GM12801 (cell line): ENCODE data around the gene TBXAS1.

Experiments
- TF ChIP-seq, protein P1 (sequence below): IDR thresholded peaks from one replicate; pipeline ENCODE4 v1.5.1; 2011; ENCODE audit warnings: control low read depth; ENCODE audit not compliant: insufficient read length; ENCODE audit errors: extremely low read depth

Gene TBXAS1

DNA sequence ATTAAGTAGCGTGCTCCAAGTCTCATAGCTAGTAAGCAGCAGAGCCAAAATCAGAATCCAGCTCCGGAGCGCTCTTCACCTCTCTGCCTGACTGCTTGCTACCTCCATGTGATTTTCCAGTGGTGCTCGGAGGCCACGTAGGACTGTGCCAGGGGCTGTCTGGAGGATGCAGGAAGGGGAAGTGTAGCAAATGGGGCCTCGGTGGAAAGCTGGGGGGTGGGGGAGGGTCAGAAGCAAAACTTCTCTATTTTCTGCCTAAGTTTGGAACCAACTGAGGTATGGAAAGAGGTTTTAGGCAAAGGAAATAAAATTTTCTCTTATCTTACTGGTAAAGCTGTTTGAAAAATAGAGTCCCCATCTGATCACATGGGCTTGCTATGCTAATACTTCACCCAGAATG lies 108.7 kb downstream of the TBXAS1 start:
- TF ChIP-seq, protein P1, sequence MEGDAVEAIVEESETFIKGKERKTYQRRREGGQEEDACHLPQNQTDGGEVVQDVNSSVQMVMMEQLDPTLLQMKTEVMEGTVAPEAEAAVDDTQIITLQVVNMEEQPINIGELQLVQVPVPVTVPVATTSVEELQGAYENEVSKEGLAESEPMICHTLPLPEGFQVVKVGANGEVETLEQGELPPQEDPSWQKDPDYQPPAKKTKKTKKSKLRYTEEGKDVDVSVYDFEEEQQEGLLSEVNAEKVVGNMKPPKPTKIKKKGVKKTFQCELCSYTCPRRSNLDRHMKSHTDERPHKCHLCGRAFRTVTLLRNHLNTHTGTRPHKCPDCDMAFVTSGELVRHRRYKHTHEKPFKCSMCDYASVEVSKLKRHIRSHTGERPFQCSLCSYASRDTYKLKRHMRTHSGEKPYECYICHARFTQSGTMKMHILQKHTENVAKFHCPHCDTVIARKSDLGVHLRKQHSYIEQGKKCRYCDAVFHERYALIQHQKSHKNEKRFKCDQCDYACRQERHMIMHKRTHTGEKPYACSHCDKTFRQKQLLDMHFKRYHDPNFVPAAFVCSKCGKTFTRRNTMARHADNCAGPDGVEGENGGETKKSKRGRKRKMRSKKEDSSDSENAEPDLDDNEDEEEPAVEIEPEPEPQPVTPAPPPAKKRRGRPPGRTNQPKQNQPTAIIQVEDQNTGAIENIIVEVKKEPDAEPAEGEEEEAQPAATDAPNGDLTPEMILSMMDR: no peak

DNA sequence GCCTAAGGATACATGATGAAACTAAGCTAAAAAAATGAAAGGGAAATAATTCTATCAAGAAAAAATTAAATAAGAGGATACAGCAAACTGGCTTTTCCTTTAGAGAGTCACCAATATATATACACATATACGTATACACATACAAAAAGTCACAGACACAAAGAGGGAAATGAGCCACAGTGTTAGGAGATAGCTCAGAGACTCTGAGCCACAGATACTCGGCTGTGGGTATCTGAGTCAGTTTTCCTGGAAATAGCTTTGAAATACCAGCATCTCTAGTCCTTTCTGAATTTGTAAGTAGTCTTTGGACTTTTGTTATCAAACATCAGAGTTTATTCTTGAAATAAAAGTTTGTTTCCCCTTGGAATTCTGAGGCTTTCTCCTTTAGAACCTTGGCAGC lies 111.8 kb downstream of the TBXAS1 start:
- TF ChIP-seq, protein P1: no peak

DNA sequence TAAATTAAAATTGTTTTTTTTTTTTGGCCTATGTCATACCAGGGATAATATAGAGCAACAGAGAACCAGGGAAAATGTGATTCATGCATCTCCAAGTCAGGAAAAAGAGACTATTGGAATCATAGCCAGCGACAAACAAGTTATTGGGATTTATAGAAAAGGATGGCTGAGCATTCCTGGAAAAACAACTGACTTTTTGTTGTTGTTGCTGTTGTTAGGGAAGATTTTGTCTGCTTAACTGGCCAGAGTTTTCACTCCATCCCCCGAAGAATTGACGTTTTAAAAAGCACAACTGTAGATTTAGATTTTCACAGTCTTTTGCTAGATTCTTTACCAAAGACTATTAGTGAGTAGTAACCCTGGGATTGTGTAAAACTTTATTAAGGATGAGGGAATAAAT lies 112.4 kb downstream of the TBXAS1 start:
- TF ChIP-seq, protein P1: no peak

DNA sequence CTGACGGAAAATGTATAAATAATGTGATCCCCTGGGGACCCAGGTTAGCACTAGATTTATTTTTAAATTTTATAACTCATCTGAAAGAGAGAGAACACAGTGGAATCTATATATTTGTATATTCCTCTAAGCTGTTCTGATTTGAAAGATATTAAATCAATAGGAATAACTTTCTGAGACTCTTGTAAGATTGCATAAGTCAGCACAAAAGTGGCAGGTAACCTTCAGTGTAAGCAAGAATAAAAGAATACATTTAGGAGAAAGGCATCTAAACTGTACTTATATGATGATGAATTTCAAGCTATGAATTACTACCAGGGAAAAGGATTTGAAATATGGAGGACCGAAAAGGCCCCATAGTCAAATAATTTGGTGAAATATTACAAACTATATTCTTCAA lies 112.8 kb downstream of the TBXAS1 start:
- TF ChIP-seq, protein P1: no peak

DNA sequence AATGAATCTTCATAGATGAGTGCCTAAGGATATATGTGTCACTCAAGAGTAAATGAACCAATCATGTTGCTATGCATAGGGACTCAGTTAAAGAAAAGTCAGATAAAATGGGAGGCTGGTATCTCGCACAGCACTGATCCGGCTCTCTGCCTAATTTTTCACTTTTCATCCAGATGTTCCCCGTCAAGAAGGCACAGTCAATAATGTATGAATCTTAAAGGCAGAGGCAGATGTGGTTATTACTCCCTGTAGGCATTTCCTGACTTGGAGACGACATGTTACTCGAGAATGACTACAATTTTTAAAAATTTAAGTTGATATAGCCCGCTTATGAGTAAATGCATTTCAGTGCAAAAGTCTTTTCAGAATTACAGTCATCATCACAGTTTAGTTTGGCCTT lies 113.6 kb downstream of the TBXAS1 start:
- TF ChIP-seq, protein P1: no peak

DNA sequence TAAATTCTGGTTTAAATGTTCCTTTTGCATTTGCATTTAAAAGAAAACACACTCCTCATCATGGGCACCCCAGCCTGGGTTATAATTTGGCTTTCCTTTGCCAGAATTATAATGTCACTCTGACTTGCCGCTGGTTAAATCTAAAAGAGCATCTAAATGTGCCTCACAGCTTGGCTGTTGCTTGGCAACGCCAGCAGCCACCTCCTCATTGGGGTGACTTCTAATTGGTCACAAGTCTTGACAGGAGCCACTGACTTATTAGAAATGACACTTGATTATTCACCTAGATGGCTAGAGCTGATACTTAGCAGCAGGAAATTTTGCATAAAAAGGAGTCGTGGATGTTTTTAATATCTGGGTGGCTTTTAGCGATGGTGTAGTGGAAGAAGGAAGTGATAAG lies 114.3 kb downstream of the TBXAS1 start:
- TF ChIP-seq, protein P1: no peak

DNA sequence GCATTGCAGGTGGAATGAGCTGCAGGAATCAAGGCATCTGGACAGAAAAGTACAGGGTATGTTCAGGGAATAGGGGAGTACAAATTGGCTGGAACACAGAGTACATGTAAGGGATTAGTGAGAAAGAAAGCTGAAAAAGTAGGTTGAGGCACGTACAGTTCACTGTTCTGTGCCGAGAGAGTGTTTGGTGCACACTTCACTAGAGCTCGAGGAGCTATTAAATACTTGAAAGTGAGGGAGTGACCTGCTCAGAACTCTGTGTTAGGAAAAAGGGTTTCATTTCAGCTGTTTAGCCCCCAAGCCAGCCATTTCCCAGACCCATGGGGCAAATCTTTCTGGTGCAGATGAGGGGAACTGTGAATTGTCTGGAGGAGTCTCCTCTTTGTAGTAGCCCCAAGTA lies 115.2 kb downstream of the TBXAS1 start:
- TF ChIP-seq, protein P1: no peak

DNA sequence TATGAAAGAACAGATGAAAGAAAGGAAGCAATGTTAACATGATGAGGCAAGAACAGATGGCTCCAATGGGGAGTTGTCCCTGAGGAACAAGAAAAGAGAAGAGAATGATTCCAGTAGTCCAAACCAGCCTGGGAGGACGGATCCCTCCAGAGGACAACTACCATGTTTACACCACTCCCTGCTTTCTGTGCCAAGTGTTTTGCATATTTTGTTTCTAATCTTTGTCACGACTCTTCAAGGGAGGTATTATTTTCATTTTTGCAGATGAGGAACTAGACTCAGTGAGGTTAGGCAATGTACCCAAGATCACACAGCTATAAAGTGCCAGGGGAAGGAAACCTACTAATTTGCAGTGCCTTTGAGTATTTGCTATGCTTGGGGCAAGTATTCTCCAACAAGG lies 117.5 kb downstream of the TBXAS1 start:
- TF ChIP-seq, protein P1: no peak
